CD4-positive, alpha-beta memory T cell (primary cell): ENCODE results near the gene STXBP6. TPM values are rescaled to one million over a fixed set of nuclear protein-coding genes. Genes with fewer than 3 reads are reported as not detected.

ENCODE experiments used
- CTCF ChIA-PET: fragments of 350-600 bp; sonication (Branson Sonifier 250); formaldehyde crosslinking; loops from one replicate; lab custom pipeline; 2021; ENCODE audit warnings: inconsistent platforms; ENCODE audit not compliant: partially characterized antibody; lab: Charles Lee
- POLR2A ChIA-PET: fragments of 350-600 bp; sonication (Branson Sonifier 250); formaldehyde crosslinking; loops from one replicate; lab custom pipeline; 2021; ENCODE audit not compliant: partially characterized antibody; lab: Charles Lee
- DNase-seq, 5 donors: peaks; one replicate each; pipeline versions ENCODE4 v3.0.0 to v3.0.0-alpha.2; 2020 to 2022; ENCODE audit warnings: mixed read lengths in 1 of 5
- H3K27ac ChIP-seq: one replicate; pipeline ENCODE4 v1.7.0; 2013; ENCODE audit warnings: low read depth, low read length
- H3K27me3 ChIP-seq: 2 replicates; pipeline ENCODE4 v1.7.0; 2013; ENCODE audit warnings: mild to moderate bottlenecking, low read length, moderate library complexity; ENCODE audit not compliant: insufficient read depth
- H3K36me3 ChIP-seq: 2 replicates; pipeline ENCODE4 v1.7.0; 2013; ENCODE audit warnings: mild to moderate bottlenecking, low read length, moderate library complexity; ENCODE audit not compliant: insufficient read depth
- H3K4me1 ChIP-seq: 2 replicates; pipeline ENCODE4 v1.7.0; 2013; ENCODE audit warnings: mild to moderate bottlenecking, low read length, moderate library complexity; ENCODE audit not compliant: insufficient read depth
- H3K4me3 ChIP-seq, 2 donors: one replicate each; pipeline ENCODE4 v1.7.0; 2013; ENCODE audit warnings: low read length in 2 of 2, mild to moderate bottlenecking in 1 of 2
- H3K9me3 ChIP-seq, 2 donors: one replicate each; pipeline ENCODE4 v1.7.0; 2013; ENCODE audit warnings: low read length in 2 of 2, control low read depth in 1 of 2; ENCODE audit not compliant: control insufficient read depth in 1 of 2
- H3K27ac Mint-ChIP-seq, 7 donors: one replicate each; pipeline ENCODE4 v1.8.0; 2020 to 2021; ENCODE audit warnings: mixed read lengths in 7 of 7, mild to moderate bottlenecking in 6 of 7, inconsistent platforms in 3 of 7, moderate library complexity in 3 of 7
- H3K27me3 Mint-ChIP-seq, 2 donors: one replicate each; pipeline ENCODE4 v1.8.0; 2020 to 2021; ENCODE audit warnings: mixed read lengths in 2 of 2
- H3K36me3 Mint-ChIP-seq, 2 donors: one replicate each; pipeline ENCODE4 v1.8.0; 2020 to 2021; ENCODE audit warnings: mixed read lengths in 2 of 2, inconsistent platforms in 1 of 2, mild to moderate bottlenecking in 1 of 2
- H3K4me1 Mint-ChIP-seq, 4 donors: one replicate each; pipeline ENCODE4 v1.8.0; 2020 to 2021; ENCODE audit warnings: mixed read lengths in 4 of 4, mild to moderate bottlenecking in 1 of 4
- H3K4me3 Mint-ChIP-seq, 8 donors: one replicate each; pipeline ENCODE4 v1.8.0; 2020 to 2021; ENCODE audit warnings: mixed read lengths in 8 of 8, mild to moderate bottlenecking in 7 of 8, moderate library complexity in 6 of 8, inconsistent platforms in 3 of 8
- H3K9me3 Mint-ChIP-seq, 8 donors: one replicate each; pipeline ENCODE4 v1.8.0; 2020 to 2021; ENCODE audit warnings: mixed read lengths in 8 of 8, mild to moderate bottlenecking in 5 of 8, inconsistent platforms in 3 of 8, moderate library complexity in 1 of 8
- intact Hi-C: fragments of 100-400 bp; cut with micrococcal nuclease; formaldehyde crosslinking; loops from one replicate; pipeline ENCODE4 v1.15.1; 2023
- polyA plus RNA-seq, 2 donors: library from polyadenylated mRNA; unstranded; fragments of 300-500 nt; fragmentation: Illumina TruSeq; gene quantifications; one replicate each; pipeline ENCODE4 v1.2.3, GENCODE V29; 2021
- total RNA-seq, 2 experiments: library from RNA; stranded (reverse); gene quantifications; one replicate each; pipeline ENCODE4 v1.2.3, GENCODE V29; 2021

Gene STXBP6
- total and polyA plus RNA-seq, 4 experiments from 2014 or later = not detected

GRCh38 chr14:24853446-24853845 is 196.5 kb downstream of the STXBP6 start:
- no peaks in the 10 kb centered on the region for H3K9me3 ChIP-seq
- H3K36me3 ChIP-seq = no peaks in the 10 kb centered on the region
- Mint-ChIP-seq H3K27me3 (peaks cover 7 to 16% of the 10 kb centered on the region in 2 donors), H3K4me3 (no peak overlapping the region), H3K36me3 (no peaks in the 10 kb centered on the region), H3K27ac (no peak overlapping the region), H3K4me1 (no peaks in the 10 kb centered on the region), H3K9me3 (no peaks in the 10 kb centered on the region)
- no peak overlapping the region for H3K27ac ChIP-seq
- H3K4me1 ChIP-seq = no peaks in the 10 kb centered on the region
- intact Hi-C loops = no loop called here
- no peaks in the 10 kb centered on the region for H3K27me3 ChIP-seq
- DNase-seq = no peak
- CTCF ChIA-PET = no interaction called here
- no peak overlapping the region for H3K4me3 ChIP-seq
- POLR2A ChIA-PET = no interaction called here

GRCh38 chr14:24852312-24853060 is 197.5 kb downstream of the STXBP6 start:
- H3K9me3 Mint-ChIP-seq = no peaks in the 10 kb centered on the region

GRCh38 chr14:24851837-24852236 is 198.1 kb downstream of the STXBP6 start:
- H3K27ac ChIP-seq = no peak overlapping the region
- POLR2A ChIA-PET = no interaction called here
- intact Hi-C loops = no loop called here

More at GRCh38 chr14:24852312-24853060, 197.5 kb downstream of the STXBP6 start:
- Mint-ChIP-seq H3K36me3 (no peaks in the 10 kb centered on the region), H3K4me3 (no peak overlapping the region), H3K27ac (no peak overlapping the region), H3K27me3 (peaks cover 10 to 14% of the 10 kb centered on the region in 2 donors), H3K4me1 (no peaks in the 10 kb centered on the region)
- CTCF ChIA-PET = no interaction called here
- intact Hi-C loops = no loop called here
- Histone ChIP-seq H3K4me1 (no peaks in the 10 kb centered on the region), H3K9me3 (no peaks in the 10 kb centered on the region), H3K4me3 (no peak overlapping the region), H3K27me3 (no peaks in the 10 kb centered on the region), H3K27ac (no peak overlapping the region), H3K36me3 (no peaks in the 10 kb centered on the region)
- POLR2A ChIA-PET = no interaction called here
- no peak for DNase-seq

GRCh38 chr14:24851406-24851805 is 198.5 kb downstream of the STXBP6 start:
- Histone ChIP-seq H3K36me3 (no peaks in the 10 kb centered on the region), H3K4me3 (no peak overlapping the region), H3K4me1 (no peaks in the 10 kb centered on the region), H3K9me3 (no peaks in the 10 kb centered on the region), H3K27ac (no peak overlapping the region), H3K27me3 (peaks cover under 1% of the 10 kb centered on the region)
- H3K4me1 Mint-ChIP-seq = no peaks in the 10 kb centered on the region
- no peak overlapping the region for H3K27ac Mint-ChIP-seq
- no peak overlapping the region for H3K4me3 Mint-ChIP-seq
- no peaks in the 10 kb centered on the region for H3K36me3 Mint-ChIP-seq
- ChIA-PET CTCF (no interaction called here), POLR2A (no interaction called here)
- H3K27me3 Mint-ChIP-seq = peaks cover 10 to 13% of the 10 kb centered on the region in 2 donors
- H3K9me3 Mint-ChIP-seq = no peaks in the 10 kb centered on the region
- intact Hi-C loops = no loop called here
- no peak for DNase-seq

More at GRCh38 chr14:24851837-24852236, 198.1 kb downstream of the STXBP6 start:
- Mint-ChIP-seq H3K27ac (no peak overlapping the region), H3K36me3 (no peaks in the 10 kb centered on the region), H3K9me3 (no peaks in the 10 kb centered on the region), H3K4me3 (no peak overlapping the region), H3K4me1 (no peaks in the 10 kb centered on the region), H3K27me3 (peaks cover 10 to 13% of the 10 kb centered on the region in 2 donors)
- no peaks in the 10 kb centered on the region for H3K9me3 ChIP-seq
- H3K4me1 ChIP-seq = no peaks in the 10 kb centered on the region
- DNase-seq = no peak
- no peaks in the 10 kb centered on the region for H3K27me3 ChIP-seq
- H3K4me3 ChIP-seq = no peak overlapping the region
- CTCF ChIA-PET = no interaction called here
- no peaks in the 10 kb centered on the region for H3K36me3 ChIP-seq

- intact Hi-C loops = no loop called here
- Histone ChIP-seq H3K27ac (no peak overlapping the region), H3K4me3 (no peak overlapping the region), H3K27me3 (peaks cover 5% of the 10 kb centered on the region), H3K36me3 (no peaks in the 10 kb centered on the region), H3K4me1 (no peaks in the 10 kb centered on the region), H3K9me3 (no peaks in the 10 kb centered on the region)
- no peak overlapping the region for H3K4me3 Mint-ChIP-seq
- DNase-seq = no peak
- CTCF ChIA-PET = no interaction called here
- POLR2A ChIA-PET = no interaction called here
- H3K4me1 Mint-ChIP-seq = no peaks in the 10 kb centered on the region
- peaks cover 10 to 12% of the 10 kb centered on the region in 2 donors for H3K27me3 Mint-ChIP-seq
- H3K9me3 Mint-ChIP-seq = no peaks in the 10 kb centered on the region
- H3K36me3 Mint-ChIP-seq = no peaks in the 10 kb centered on the region
- H3K27ac Mint-ChIP-seq = no peak overlapping the region
Measured at GRCh38 chr14:24850072-24850471, 199.9 kb downstream of the STXBP6 start.

- POLR2A ChIA-PET = no interaction called here
- DNase-seq = no peak
- no peaks in the 10 kb centered on the region for H3K36me3 Mint-ChIP-seq
- Histone ChIP-seq H3K36me3 (no peaks in the 10 kb centered on the region), H3K4me3 (no peak overlapping the region), H3K27ac (no peak overlapping the region), H3K27me3 (peaks cover 5% of the 10 kb centered on the region), H3K9me3 (no peaks in the 10 kb centered on the region), H3K4me1 (no peaks in the 10 kb centered on the region)
- no peaks in the 10 kb centered on the region for H3K4me1 Mint-ChIP-seq
- intact Hi-C loops = no loop called here
- CTCF ChIA-PET = no interaction called here
- peaks cover 10 to 11% of the 10 kb centered on the region in 2 donors for H3K27me3 Mint-ChIP-seq
- H3K4me3 Mint-ChIP-seq = no peak overlapping the region
- H3K9me3 Mint-ChIP-seq = no peaks in the 10 kb centered on the region
- no peak overlapping the region for H3K27ac Mint-ChIP-seq
Measured at GRCh38 chr14:24849471-24849870, 200.5 kb downstream of the STXBP6 start.

- H3K4me1 Mint-ChIP-seq = no peaks in the 10 kb centered on the region
Measured at GRCh38 chr14:24848102-24848790, 201.7 kb downstream of the STXBP6 start.

More at GRCh38 chr14:24848102-24848790, 201.7 kb downstream of the STXBP6 start:
- H3K4me3 Mint-ChIP-seq = no peak overlapping the region
- H3K36me3 Mint-ChIP-seq = no peaks in the 10 kb centered on the region
- H3K27ac Mint-ChIP-seq = no peak overlapping the region
- CTCF ChIA-PET = no interaction called here
- H3K9me3 Mint-ChIP-seq = no peaks in the 10 kb centered on the region
- Histone ChIP-seq H3K27ac (no peak overlapping the region), H3K4me3 (no peak overlapping the region), H3K4me1 (no peaks in the 10 kb centered on the region), H3K9me3 (no peaks in the 10 kb centered on the region), H3K27me3 (peaks cover 5% of the 10 kb centered on the region), H3K36me3 (no peaks in the 10 kb centered on the region)
- no peak for DNase-seq
- intact Hi-C loops = no loop called here
- H3K27me3 Mint-ChIP-seq = peaks cover 10 to 14% of the 10 kb centered on the region in 2 donors
- POLR2A ChIA-PET = no interaction called here
